ENCODE measurements around the gene HS1BP3. TPM values are rescaled to one million over a fixed set of nuclear protein-coding genes. Genes with fewer than 3 reads are reported as not detected.

HS1BP3 gene
- total and polyA plus RNA-seq, 2 of the 13 experiments (the other 11 are each of a cell fraction or from before 2014, with no cell fraction given) = 15.2 to 22.0 TPM

DNA sequence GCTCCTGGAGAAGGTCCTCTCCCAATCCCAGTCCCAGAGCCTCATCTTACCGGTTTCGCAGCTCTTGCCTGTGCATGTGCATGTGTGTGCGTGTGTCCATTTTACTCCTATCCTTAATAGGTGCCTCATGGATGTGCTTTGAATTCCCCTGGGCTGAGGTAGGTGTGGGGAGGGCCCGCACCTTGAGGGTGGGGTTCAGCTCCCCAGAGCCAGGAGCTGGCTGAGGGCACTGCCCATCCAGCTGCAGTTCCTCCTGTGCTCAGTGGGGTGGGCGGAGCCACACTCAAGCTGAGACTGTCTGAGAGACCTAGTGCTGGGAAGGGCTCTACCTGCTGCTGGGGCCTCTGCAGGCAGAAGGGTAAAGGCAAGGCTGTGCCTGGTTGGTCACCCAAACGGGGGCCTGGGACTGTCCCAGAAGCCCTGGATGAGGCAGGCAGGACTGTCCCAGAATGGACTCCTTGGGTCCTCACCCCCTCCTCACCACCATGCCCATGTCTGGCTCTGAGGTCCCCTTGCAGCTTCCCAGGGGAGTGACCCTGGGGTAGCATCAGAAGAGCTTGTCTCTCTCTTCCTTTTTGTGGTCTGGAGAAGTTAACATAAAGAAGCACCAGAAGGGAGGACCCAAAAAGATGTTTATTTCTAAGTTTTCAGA, 24.9 kb upstream of the HS1BP3 start (continued):
- TF ChIP-seq ETV5 (CRISPR knock-in tag; IDR thresholded peaks at IDR 0.05; ENCODE audit: borderline replicate concordance) (no peak), NR1H2 (CRISPR knock-in tag; IDR thresholded peaks at IDR 0.05; ENCODE audit: borderline replicate concordance, low read depth) (no peak), POLR2G (IDR thresholded peaks at IDR 0.05; ENCODE audit: low read depth, low read length) (peak; percentile 34; the same call in 1 of the 2 replicates), RELA (CRISPR knock-in tag; IDR thresholded peaks at IDR 0.05) (peak; percentile 9; the same call in 1 of the 2 replicates), ZNF678 (CRISPR knock-in tag; IDR thresholded peaks at IDR 0.05) (no peak), CREB1 (IDR thresholded peaks at IDR 0.05) (no peak), CREB1 (CRISPR knock-in tag; IDR thresholded peaks at IDR 0.05) (no peak), GLI4 (CRISPR knock-in tag; IDR thresholded peaks at IDR 0.05; ENCODE audit: borderline replicate concordance) (0 out of 2 replicates have a peak, but pooled peaks have one; percentile 74), SP1 (IDR thresholded peaks at IDR 0.05) (no peak), SP1 (CRISPR knock-in tag; IDR thresholded peaks at IDR 0.05) (peak; percentile 66; the same call in 1 of the 2 replicates), ARNTL (CRISPR knock-in tag; IDR thresholded peaks at IDR 0.05) (no peak), SRY (CRISPR knock-in tag; IDR thresholded peaks at IDR 0.05) (0 out of 2 replicates have a peak, but pooled peaks have one; percentile 37), ZNF75D (CRISPR knock-in tag; IDR thresholded peaks at IDR 0.05; ENCODE audit: borderline replicate concordance) (no peak), ZNF329 (CRISPR knock-in tag; IDR thresholded peaks at IDR 0.05; ENCODE audit: low read depth) (peak; percentile 40; the same call in 1 of the 2 replicates), FIP1L1 (IDR thresholded peaks at IDR 0.05; ENCODE audit: borderline replicate concordance, insufficient read depth, low read depth, low read length) (no peak), HNRNPL (IDR thresholded peaks at IDR 0.05; ENCODE audit: low read depth, low read length) (0 out of 2 replicates have a peak, but pooled peaks have one; percentile 77), FOXK1 (CRISPR knock-in tag; IDR thresholded peaks at IDR 0.05; ENCODE audit: borderline replicate concordance, low read depth) (no peak), RAD21 (CRISPR knock-in tag; IDR thresholded peaks at IDR 0.05) (peak; percentile 12; the same call in 1 of the 2 replicates), KLF15 (CRISPR knock-in tag; IDR thresholded peaks at IDR 0.05; ENCODE audit: borderline replicate concordance) (no peak), SP4 (CRISPR knock-in tag; IDR thresholded peaks at IDR 0.05) (peak; percentile 11; the same call in 1 of the 2 replicates)
- TF ChIP-seq, protein P1, sequence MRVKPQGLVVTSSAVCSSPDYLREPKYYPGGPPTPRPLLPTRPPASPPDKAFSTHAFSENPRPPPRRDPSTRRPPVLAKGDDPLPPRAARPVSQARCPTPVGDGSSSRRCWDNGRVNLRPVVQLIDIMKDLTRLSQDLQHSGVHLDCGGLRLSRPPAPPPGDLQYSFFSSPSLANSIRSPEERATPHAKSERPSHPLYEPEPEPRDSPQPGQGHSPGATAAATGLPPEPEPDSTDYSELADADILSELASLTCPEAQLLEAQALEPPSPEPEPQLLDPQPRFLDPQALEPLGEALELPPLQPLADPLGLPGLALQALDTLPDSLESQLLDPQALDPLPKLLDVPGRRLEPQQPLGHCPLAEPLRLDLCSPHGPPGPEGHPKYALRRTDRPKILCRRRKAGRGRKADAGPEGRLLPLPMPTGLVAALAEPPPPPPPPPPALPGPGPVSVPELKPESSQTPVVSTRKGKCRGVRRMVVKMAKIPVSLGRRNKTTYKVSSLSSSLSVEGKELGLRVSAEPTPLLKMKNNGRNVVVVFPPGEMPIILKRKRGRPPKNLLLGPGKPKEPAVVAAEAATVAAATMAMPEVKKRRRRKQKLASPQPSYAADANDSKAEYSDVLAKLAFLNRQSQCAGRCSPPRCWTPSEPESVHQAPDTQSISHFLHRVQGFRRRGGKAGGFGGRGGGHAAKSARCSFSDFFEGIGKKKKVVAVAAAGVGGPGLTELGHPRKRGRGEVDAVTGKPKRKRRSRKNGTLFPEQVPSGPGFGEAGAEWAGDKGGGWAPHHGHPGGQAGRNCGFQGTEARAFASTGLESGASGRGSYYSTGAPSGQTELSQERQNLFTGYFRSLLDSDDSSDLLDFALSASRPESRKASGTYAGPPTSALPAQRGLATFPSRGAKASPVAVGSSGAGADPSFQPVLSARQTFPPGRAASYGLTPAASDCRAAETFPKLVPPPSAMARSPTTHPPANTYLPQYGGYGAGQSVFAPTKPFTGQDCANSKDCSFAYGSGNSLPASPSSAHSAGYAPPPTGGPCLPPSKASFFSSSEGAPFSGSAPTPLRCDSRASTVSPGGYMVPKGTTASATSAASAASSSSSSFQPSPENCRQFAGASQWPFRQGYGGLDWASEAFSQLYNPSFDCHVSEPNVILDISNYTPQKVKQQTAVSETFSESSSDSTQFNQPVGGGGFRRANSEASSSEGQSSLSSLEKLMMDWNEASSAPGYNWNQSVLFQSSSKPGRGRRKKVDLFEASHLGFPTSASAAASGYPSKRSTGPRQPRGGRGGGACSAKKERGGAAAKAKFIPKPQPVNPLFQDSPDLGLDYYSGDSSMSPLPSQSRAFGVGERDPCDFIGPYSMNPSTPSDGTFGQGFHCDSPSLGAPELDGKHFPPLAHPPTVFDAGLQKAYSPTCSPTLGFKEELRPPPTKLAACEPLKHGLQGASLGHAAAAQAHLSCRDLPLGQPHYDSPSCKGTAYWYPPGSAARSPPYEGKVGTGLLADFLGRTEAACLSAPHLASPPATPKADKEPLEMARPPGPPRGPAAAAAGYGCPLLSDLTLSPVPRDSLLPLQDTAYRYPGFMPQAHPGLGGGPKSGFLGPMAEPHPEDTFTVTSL (CRISPR knock-in tag; IDR thresholded peaks at IDR 0.05; ENCODE audit: borderline replicate concordance) = no peak

Measured in HepG2 (cell line).